ENCODE measurements around the gene PSMC6. TPM values are rescaled to one million over a fixed set of nuclear protein-coding genes. Genes with fewer than 3 reads are reported as not detected.

Gene PSMC6
- polyA plus RNA-seq, 1 of the 3 experiments (the other 2 are of a cell fraction), result 37.9 TPM

DNA sequence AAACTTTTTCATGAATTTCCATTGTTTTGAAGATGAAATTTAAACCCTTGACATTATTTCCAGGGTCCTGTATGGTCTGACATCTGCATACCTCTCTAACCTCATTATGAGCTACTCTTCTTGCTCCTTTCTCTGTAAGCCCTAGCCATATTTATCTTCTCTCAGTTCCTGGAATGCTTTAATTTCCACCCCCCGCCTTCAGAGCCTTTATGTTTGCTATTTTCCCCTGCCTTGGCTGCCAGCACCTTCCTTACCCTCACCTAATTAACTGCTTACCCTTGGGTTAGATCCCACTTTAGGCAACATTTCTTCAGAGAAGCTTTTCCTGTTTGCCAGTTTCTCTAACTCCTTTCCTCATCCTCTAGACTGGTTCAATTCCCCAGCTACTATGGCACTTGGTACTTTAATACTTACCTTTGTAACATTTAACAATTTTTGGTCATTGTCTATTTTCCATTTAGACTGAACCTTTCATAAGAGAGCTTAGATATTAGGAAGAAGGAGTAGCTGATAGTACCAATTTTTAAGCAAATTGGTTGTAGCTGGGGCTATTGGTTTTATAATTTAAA lies 29.0 kb downstream of the PSMC6 start:
- H4K20me1 ChIP-seq (ENCODE audit: insufficient read depth), result no peaks in the 10 kb centered on the region
- no peaks in the 10 kb centered on the region for H3K9me2 ChIP-seq
- H3K79me2 ChIP-seq (ENCODE audit: insufficient read depth), result peaks cover 60% of the 10 kb centered on the region
- TF ChIP-seq, protein P1, sequence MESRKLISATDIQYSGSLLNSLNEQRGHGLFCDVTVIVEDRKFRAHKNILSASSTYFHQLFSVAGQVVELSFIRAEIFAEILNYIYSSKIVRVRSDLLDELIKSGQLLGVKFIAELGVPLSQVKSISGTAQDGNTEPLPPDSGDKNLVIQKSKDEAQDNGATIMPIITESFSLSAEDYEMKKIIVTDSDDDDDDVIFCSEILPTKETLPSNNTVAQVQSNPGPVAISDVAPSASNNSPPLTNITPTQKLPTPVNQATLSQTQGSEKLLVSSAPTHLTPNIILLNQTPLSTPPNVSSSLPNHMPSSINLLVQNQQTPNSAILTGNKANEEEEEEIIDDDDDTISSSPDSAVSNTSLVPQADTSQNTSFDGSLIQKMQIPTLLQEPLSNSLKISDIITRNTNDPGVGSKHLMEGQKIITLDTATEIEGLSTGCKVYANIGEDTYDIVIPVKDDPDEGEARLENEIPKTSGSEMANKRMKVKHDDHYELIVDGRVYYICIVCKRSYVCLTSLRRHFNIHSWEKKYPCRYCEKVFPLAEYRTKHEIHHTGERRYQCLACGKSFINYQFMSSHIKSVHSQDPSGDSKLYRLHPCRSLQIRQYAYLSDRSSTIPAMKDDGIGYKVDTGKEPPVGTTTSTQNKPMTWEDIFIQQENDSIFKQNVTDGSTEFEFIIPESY (IDR thresholded peaks at IDR 0.05; ENCODE audit: borderline replicate concordance, low read depth), result no peak
- TF ChIP-seq SIN3A (IDR thresholded peaks at IDR 0.05; ENCODE audit: borderline replicate concordance, low read depth, low read length) (no peak), MEF2A (IDR thresholded peaks at IDR 0.05; ENCODE audit: borderline replicate concordance, low read depth) (no peak), MXI1 (IDR thresholded peaks at IDR 0.05; ENCODE audit: low read depth, low read length) (no peak), FOXJ3 (CRISPR knock-in tag; IDR thresholded peaks at IDR 0.05) (no peak), TCF12 (IDR thresholded peaks at IDR 0.05) (no peak), TAF1 (IDR thresholded peaks at IDR 0.05; ENCODE audit: borderline replicate concordance, low read depth, low read length) (no peak), NFIC (IDR thresholded peaks at IDR 0.05; ENCODE audit: borderline replicate concordance) (no peak), SMC3 (IDR thresholded peaks at IDR 0.05; ENCODE audit: low read depth, low read length) (no peak), NRF1 (IDR thresholded peaks at IDR 0.05; ENCODE audit: low read depth, low read length) (no peak), RCOR1 (IDR thresholded peaks at IDR 0.05; ENCODE audit: low read length) (no peak), EP300 (IDR thresholded peaks at IDR 0.05; ENCODE audit: borderline replicate concordance in 1 of 2, low read depth in 1 of 2, low read length in 1 of 2) (no peak), RAD21 (IDR thresholded peaks at IDR 0.05; ENCODE audit: low read length) (no peak), ELF1 (IDR thresholded peaks at IDR 0.05) (no peak)
- TF ChIP-seq, protein P2, sequence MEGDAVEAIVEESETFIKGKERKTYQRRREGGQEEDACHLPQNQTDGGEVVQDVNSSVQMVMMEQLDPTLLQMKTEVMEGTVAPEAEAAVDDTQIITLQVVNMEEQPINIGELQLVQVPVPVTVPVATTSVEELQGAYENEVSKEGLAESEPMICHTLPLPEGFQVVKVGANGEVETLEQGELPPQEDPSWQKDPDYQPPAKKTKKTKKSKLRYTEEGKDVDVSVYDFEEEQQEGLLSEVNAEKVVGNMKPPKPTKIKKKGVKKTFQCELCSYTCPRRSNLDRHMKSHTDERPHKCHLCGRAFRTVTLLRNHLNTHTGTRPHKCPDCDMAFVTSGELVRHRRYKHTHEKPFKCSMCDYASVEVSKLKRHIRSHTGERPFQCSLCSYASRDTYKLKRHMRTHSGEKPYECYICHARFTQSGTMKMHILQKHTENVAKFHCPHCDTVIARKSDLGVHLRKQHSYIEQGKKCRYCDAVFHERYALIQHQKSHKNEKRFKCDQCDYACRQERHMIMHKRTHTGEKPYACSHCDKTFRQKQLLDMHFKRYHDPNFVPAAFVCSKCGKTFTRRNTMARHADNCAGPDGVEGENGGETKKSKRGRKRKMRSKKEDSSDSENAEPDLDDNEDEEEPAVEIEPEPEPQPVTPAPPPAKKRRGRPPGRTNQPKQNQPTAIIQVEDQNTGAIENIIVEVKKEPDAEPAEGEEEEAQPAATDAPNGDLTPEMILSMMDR (IDR thresholded peaks at IDR 0.05), result no peak
- TF ChIP-seq, protein P3, sequence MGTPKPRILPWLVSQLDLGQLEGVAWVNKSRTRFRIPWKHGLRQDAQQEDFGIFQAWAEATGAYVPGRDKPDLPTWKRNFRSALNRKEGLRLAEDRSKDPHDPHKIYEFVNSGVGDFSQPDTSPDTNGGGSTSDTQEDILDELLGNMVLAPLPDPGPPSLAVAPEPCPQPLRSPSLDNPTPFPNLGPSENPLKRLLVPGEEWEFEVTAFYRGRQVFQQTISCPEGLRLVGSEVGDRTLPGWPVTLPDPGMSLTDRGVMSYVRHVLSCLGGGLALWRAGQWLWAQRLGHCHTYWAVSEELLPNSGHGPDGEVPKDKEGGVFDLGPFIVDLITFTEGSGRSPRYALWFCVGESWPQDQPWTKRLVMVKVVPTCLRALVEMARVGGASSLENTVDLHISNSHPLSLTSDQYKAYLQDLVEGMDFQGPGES (IDR thresholded peaks at IDR 0.05; ENCODE audit: low read depth, low read length), result no peak
- TF ChIP-seq, protein P4, sequence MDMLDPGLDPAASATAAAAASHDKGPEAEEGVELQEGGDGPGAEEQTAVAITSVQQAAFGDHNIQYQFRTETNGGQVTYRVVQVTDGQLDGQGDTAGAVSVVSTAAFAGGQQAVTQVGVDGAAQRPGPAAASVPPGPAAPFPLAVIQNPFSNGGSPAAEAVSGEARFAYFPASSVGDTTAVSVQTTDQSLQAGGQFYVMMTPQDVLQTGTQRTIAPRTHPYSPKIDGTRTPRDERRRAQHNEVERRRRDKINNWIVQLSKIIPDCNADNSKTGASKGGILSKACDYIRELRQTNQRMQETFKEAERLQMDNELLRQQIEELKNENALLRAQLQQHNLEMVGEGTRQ (IDR thresholded peaks at IDR 0.05; ENCODE audit: borderline replicate concordance, low read depth, low read length), result no peak
- TF ChIP-seq, protein P5, sequence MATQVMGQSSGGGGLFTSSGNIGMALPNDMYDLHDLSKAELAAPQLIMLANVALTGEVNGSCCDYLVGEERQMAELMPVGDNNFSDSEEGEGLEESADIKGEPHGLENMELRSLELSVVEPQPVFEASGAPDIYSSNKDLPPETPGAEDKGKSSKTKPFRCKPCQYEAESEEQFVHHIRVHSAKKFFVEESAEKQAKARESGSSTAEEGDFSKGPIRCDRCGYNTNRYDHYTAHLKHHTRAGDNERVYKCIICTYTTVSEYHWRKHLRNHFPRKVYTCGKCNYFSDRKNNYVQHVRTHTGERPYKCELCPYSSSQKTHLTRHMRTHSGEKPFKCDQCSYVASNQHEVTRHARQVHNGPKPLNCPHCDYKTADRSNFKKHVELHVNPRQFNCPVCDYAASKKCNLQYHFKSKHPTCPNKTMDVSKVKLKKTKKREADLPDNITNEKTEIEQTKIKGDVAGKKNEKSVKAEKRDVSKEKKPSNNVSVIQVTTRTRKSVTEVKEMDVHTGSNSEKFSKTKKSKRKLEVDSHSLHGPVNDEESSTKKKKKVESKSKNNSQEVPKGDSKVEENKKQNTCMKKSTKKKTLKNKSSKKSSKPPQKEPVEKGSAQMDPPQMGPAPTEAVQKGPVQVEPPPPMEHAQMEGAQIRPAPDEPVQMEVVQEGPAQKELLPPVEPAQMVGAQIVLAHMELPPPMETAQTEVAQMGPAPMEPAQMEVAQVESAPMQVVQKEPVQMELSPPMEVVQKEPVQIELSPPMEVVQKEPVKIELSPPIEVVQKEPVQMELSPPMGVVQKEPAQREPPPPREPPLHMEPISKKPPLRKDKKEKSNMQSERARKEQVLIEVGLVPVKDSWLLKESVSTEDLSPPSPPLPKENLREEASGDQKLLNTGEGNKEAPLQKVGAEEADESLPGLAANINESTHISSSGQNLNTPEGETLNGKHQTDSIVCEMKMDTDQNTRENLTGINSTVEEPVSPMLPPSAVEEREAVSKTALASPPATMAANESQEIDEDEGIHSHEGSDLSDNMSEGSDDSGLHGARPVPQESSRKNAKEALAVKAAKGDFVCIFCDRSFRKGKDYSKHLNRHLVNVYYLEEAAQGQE (IDR thresholded peaks at IDR 0.05; ENCODE audit: low read depth, low read length), result no peak
- H3K27me3 ChIP-seq (ENCODE audit: insufficient read depth), result no peaks in the 10 kb centered on the region
- 94% methylated on average over 1 of the region's 1 CpG for WGBS (ENCODE audit: low lambda C conversion rate)
- DNase-seq, result no peak
- H3F3A ChIP-seq (replicated peaks; ENCODE audit: insufficient read depth), result peaks cover 5% of the 10 kb centered on the region
- H3K4me3 ChIP-seq (ENCODE audit: low read depth in 2 of 2, low read length in 1 of 2), result no peak overlapping the region
- peaks cover 0 to 4% of the 10 kb centered on the region in 2 experiments for H3K36me3 ChIP-seq (replicated peaks in 1 of 2; ENCODE audit: control insufficient read depth in 1 of 2, insufficient read depth in 2 of 2, low read length in 1 of 2)
- no peak overlapping the region for H3K27ac ChIP-seq (ENCODE audit: low read depth in 2 of 2, low read length in 1 of 2)
- H2AFZ ChIP-seq (ENCODE audit: low read depth), result no peak overlapping the region
- ChIA-PET POLR2A (no interaction called here), CTCF (interaction anchor here (1.0 kb wide), 1 partner anchor 225 kb away, joined by 4 read pairs; no protein-coding TSS in a partner anchor)
- no peaks in the 10 kb centered on the region; a peak in 2 of 4 replicates for H3K4me1 ChIP-seq (ENCODE audit: control insufficient read depth in 1 of 2, insufficient read depth in 2 of 2, low read depth in 1 of 2, low read length in 1 of 2)
- no peak overlapping the region for H3K9ac ChIP-seq
- H3K9me3 ChIP-seq, result no peaks in the 10 kb centered on the region
- no peak overlapping the region for H3K4me2 ChIP-seq
